ENCODE measurements around the gene FYN. TPM values are rescaled to one million over a fixed set of nuclear protein-coding genes. Genes with fewer than 3 reads are reported as not detected.

Gene FYN
- total RNA-seq, 1 experiment from 2014 or later = 34.3 TPM

GRCh38 chr6:111774346-111774703, 98.9 kb downstream of the FYN start:
- Histone ChIP-seq H3K9me3 (ENCODE audit: low read depth, low read length, poor library complexity, severe bottlenecking) (no peaks in the 10 kb centered on the region), H3K36me3 (ENCODE audit: insufficient read depth, low read length, poor library complexity, severe bottlenecking) (no peaks in the 10 kb centered on the region), H3K4me1 (ENCODE audit: insufficient read depth, low read length, poor library complexity, severe bottlenecking) (no peaks in the 10 kb centered on the region), H3K4me3 (ENCODE audit: low read depth, low read length, poor library complexity, severe bottlenecking) (no peak overlapping the region), H3K27ac (ENCODE audit: low read depth, low read length, poor library complexity, severe bottlenecking) (no peak overlapping the region), H3K27me3 (replicated peaks; ENCODE audit: insufficient read depth, low read depth, low read length, poor library complexity) (no peaks in the 10 kb centered on the region)
- POLR2A ChIA-PET (ENCODE audit: low non-redundant PET) = no interaction called here
- no TSS peak for BruUV-seq (replicated peaks)
- intact Hi-C loops (cut with micrococcal nuclease; ENCODE audit: unreplicated experiment) = no loop called here
- no peak for DNase-seq (ENCODE audit: low spot score)
- CTCF ChIA-PET = no interaction called here
- no peak for TF ChIP-seq EZH2 (IDR thresholded peaks at IDR 0.05; ENCODE audit: borderline replicate concordance, low read depth, low read length, poor library complexity, severe bottlenecking)
- no peak for TF ChIP-seq CTCF (conservative IDR thresholded peaks at IDR 0.05; ENCODE audit: low read depth, low read length)

GRCh38 chr6:111773501-111774345, 99.5 kb downstream of the FYN start:
- H3K9me3 ChIP-seq (ENCODE audit: low read depth, low read length, poor library complexity, severe bottlenecking) = no peaks in the 10 kb centered on the region
- no peak overlapping the region for H3K27ac ChIP-seq (ENCODE audit: low read depth, low read length, poor library complexity, severe bottlenecking)
- DNase-seq (ENCODE audit: low spot score) = no peak
- intact Hi-C loops (cut with micrococcal nuclease; ENCODE audit: unreplicated experiment) = no loop called here
- no peaks in the 10 kb centered on the region for H3K27me3 ChIP-seq (replicated peaks; ENCODE audit: insufficient read depth, low read depth, low read length, poor library complexity)
- H3K4me3 ChIP-seq (ENCODE audit: low read depth, low read length, poor library complexity, severe bottlenecking) = no peak overlapping the region
- CTCF ChIA-PET = no interaction called here
- POLR2A ChIA-PET (ENCODE audit: low non-redundant PET) = no interaction called here
- TF ChIP-seq CTCF (conservative IDR thresholded peaks at IDR 0.05; ENCODE audit: low read depth, low read length) (no peak), EZH2 (IDR thresholded peaks at IDR 0.05; ENCODE audit: borderline replicate concordance, low read depth, low read length, poor library complexity, severe bottlenecking) (no peak)
- H3K4me1 ChIP-seq (ENCODE audit: insufficient read depth, low read length, poor library complexity, severe bottlenecking) = no peaks in the 10 kb centered on the region
- no peaks in the 10 kb centered on the region for H3K36me3 ChIP-seq (ENCODE audit: insufficient read depth, low read length, poor library complexity, severe bottlenecking)
- no TSS peak for BruUV-seq (replicated peaks)

GRCh38 chr6:111772381-111772780, 100.9 kb downstream of the FYN start:
- Histone ChIP-seq H3K9me3 (ENCODE audit: low read depth, low read length, poor library complexity, severe bottlenecking) (no peaks in the 10 kb centered on the region), H3K27ac (ENCODE audit: low read depth, low read length, poor library complexity, severe bottlenecking) (no peak overlapping the region), H3K4me1 (ENCODE audit: insufficient read depth, low read length, poor library complexity, severe bottlenecking) (no peaks in the 10 kb centered on the region), H3K36me3 (ENCODE audit: insufficient read depth, low read length, poor library complexity, severe bottlenecking) (no peaks in the 10 kb centered on the region), H3K4me3 (ENCODE audit: low read depth, low read length, poor library complexity, severe bottlenecking) (no peak overlapping the region), H3K27me3 (replicated peaks; ENCODE audit: insufficient read depth, low read depth, low read length, poor library complexity) (no peaks in the 10 kb centered on the region)
- no TSS peak for BruUV-seq (replicated peaks)
- DNase-seq (ENCODE audit: low spot score) = no peak
- intact Hi-C loops (cut with micrococcal nuclease; ENCODE audit: unreplicated experiment) = no loop called here
- no peak for TF ChIP-seq CTCF (conservative IDR thresholded peaks at IDR 0.05; ENCODE audit: low read depth, low read length)
- TF ChIP-seq EZH2 (IDR thresholded peaks at IDR 0.05; ENCODE audit: borderline replicate concordance, low read depth, low read length, poor library complexity, severe bottlenecking) = no peak
- CTCF ChIA-PET = no interaction called here
- POLR2A ChIA-PET (ENCODE audit: low non-redundant PET) = no interaction called here
